HuH-7 (cell line): Measurements from ENCODE around the gene HINFP.
A peak's percentile ranks its signal among the peaks of the same experiment; 100 is the strongest.
"Not testable (repeated sequence)": the region's sequence is repeated elsewhere in the genome, so short reads cannot be mapped to it uniquely, and the experiment has no call there.

Source experiments
- DNase-seq: peaks from one replicate; pipeline ENCODE4 v3.0.0; 2011; ENCODE audit warnings: low spot score

Gene HINFP

DNA sequence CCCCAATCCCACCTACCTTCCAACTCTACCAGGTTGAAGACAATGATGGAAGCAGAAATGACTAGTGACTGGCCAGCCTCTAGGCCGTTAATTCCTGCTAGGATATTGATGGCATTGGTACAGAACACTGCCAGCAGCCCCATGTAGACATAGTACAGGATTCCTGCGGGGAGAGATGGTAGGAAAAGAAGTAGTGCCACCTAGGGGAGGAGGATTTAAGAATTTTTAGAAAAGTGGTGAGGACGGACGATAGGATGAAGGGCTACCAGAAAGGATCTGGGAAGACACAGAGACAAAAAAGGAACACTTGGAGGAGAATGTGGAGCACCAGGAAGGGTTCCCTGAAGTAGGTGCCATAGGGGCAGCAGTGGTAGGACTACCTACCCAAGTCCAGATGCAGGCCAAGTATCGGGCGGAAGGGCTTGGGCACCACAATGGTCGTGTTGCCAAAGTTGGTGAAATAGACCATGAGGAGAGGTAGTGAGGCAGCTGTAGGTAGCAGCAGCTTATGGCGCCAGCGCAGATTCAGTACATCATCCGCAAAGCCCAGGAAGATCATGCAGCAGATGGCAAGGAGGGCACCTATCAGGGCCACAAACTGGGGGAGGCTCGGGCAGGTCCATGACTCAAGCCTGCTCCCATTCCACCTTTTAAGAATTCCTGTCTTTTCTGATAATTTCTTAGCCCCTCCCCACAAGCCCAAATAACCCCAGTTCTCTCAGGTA is 21.0 kb upstream of the HINFP start:
- no peak for DNase-seq

DNA sequence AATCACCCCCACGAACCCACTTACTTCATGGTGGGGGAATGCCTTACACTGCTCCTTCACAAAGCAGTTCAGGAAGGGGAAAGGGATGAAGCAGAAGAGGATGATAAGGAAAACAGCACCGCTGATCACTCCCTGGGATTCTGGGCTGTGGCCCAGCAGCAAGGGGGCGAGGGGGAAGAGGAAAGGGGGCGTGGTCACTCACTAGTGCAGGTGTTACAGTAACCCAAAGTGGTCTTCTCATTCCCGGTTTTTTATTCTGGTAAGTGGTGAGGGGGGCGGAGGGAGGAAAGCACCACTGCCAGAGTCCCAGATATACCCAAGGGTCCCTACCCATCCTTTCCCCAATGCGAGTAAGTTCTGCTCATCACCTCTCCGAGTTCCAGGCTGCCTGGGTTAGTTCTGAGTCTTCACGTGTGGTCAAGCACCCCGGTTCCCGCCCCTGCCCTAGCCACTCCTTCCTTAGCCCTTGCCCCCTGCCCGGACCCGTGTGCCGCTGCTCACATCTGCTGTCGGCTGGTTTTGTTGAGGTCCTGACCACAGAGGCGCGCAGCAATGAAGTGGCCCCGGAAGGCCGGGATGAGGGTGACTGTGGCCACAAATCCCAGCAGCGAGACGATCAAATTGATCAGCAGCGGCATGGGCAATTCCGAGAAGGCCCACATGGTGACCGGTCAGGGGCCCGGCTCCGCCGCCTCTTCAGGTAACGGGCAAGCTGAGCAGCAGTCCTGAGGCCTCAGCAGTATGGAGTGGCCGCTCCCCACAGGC is 20.2 kb upstream of the HINFP start:
- peak; percentile 49 for DNase-seq

DNA sequence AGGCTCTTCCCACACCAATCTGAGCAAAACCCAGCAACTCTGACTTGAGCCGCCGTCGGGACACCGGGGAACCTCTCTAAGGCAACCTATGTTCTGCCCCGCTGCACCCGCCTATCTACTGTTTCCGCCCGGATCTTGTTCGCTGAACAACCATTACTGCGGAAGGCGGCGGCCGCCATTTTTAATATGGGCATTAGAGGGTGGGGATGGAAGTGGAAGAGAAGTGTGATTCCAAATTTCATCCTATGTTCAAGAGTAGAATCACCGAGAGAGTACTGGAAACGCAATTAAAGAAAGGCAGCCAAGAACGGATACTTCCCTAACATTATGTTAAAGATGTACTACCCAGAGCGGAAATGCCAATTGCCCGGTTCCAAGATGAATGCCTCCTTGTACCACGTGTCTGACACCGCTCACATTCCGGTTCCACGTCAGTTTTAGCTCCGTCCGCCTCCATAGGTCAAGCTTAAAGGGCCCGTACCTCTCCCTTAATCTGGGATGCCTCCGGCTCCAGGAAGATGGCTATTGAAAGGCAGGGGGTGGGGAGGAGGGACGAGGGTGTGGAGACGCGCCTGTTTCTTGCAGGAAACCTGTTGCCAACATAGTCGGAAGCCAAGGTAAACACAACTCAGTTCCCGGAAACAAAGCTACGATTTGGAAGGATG is 19.5 kb upstream of the HINFP start, which contains the start of gene DPAGT1:
Gene DPAGT1 (minus strand): TSS at position 95 of the 665 bp plus-strand sequence. CDS start 198 bp downstream, outside the sequence.
- DNase-seq, result peak; percentile 78

DNA sequence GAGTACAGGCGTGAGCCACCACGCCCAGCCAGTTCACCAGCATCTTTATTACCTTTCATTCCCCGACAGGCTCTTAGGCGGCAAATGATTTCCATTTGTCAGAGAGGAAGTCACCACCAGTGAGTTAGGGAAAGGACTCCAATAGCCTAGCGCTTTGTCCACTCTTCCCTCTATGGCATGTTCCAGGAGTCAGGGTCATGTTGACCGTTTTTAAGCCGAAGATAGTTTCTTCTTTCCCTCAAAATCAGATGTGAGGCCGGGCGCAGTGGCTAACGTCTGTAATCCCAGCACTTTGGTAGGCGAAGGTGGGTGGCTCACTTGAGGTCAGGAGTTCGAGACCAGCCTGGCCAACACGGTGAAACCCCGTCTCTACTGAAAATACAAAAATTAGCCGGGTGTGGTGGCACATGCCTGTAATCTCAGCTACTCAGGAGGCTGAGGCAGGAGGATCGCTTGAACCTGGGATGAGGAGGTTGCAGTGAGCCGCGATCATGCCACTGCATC is 18.2 kb upstream of the HINFP start:
- not testable (repeated sequence) for DNase-seq

DNA sequence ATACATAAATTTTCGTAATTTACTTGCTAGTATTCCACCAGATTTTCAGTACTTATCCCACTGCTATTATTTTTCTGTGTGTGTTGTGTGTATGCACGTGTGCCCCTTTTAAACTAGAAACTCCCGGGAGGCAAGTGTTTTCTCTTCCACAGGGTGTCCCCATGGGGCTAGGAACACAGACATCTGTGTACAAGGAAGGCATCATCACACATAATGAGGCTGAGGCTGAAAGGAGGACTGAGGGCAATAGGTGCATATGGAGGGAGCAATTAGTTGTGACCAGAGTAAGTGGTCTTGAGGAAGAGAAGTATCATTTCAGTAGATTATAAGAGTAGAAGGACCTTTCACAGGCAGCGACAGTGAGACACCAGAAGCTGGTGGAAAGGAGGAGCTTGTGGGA is 17.6 kb upstream of the HINFP start:
- no peak for DNase-seq

DNA sequence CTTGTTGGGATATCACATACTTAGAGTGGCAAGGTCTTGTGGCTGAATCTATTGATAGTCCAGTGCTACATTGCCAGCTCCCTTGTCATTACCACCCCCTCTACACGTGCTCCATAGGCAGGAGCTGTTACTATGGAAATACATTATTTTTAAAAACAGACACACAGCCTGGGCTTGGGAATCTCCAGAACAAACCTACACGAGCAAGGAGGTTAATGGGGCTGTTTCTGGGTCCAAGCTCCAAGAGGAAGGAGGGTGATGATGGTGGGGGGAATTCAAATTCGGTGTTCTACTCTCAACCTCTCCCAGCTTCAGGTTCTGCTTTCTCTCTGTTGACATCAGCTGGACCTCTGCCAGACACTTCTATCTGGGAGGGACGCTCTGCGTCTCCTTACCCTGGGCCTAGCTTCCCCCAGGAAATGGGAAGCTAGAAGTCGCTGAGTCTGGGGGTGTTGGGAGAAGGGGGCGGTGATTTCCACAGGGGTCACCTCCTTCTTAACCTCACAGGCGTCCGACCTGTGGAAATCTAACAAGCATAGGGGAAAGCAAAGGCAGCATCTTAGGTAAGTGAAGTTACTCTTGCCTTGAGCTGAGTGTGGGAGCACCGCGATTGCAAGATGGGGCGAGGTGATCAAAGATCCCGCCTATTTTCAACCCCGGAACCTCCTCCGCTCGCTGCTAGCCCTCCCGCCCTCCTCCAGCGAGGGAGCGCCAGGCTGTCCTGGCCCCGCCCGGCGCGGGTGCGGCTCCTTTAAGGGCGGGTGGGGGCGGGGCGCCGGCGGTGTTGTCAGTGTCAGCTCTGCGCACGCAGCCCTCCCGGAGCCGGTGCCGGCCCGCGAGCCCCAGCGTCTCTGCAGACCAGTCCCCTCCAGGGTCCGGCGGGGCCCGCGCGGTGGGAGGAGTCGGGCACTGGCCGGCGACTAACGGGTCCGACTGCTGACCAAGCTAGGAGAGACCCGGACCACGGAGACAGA is 14.5 kb upstream of the HINFP start, which contains the start of gene C2CD2L:
Gene C2CD2L (plus strand): TSS at position 781 of the 974 bp plus-strand sequence. CDS start 398 bp downstream, outside the sequence.
- peak; percentile 89 for DNase-seq

DNA sequence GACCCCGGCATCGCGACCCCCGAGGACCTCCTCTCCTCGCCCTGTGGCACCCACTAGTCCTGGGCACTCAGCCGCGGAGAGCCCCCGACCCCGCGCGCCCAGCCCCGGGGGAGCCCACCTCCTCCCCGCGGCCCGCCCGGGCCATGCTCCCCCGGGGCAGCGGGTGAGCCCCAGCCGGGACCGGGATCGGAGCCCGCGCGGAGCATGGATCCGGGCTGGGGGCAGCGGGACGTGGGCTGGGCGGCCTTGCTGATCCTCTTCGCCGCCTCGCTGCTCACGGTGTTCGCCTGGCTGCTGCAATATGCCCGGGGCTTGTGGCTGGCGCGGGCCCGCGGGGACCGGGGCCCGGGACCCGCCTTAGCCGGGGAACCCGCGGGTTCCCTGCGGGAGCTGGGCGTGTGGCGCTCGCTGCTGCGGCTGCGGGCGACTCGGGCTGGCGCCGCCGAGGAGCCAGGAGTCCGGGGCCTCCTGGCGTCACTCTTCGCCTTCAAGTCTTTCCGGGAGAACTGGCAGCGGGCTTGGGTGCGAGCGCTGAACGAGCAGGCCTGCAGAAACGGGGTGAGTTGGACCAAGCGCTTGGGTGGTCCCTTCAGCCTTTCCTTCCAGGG is 13.7 kb upstream of the HINFP start:
- no peak for DNase-seq

DNA sequence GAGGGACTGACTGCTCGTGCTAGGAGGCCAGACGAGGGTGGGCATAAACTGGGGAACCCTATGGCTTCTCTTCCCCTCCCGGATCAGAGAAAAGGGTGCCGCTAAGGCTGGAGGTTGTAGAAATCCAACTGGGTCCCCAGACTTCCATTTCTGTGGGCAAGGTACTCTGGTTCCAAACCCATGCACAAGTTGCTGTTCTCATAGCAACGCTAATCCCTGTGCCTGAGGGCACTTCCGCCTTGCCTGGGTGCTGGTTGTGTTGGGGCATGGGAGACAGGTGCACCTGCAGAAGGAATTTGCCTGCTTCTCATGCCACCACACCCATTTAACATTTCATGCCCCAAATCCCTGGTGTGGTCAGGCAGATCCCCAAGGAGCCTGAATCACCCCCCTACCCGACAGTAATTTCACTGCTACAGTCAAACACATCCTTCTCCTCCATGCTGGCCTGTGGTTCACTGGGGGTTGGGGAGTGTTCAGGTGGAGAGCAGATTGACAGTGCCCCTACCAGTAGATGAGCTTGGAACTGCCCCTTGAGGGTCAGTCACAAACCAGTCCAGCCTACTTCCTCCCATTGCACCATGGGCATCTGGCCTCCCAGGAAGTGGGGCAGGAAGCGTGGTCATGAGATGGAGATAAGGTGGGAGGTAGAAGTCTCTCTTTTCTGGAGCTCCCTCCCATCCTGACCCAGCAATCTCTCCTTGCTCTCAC is 13.1 kb upstream of the HINFP start:
- no peak for DNase-seq

DNA sequence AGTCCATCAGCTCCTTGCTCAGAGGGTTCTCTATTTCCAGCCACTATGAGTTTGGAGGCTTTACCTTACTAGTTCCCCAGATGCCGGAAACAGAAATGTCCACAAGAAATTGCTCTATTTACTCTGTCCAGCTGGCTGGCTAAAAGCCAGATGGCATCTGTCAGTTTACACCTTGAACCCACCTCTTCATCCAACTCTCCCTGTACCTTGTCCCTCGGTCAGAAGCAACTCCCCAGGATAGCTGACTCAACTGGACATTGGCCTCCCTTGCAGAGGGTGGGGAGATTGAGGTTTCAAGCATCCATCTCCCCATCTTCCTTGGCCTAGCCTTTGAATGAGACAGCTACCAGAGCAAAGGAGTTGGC is 12.5 kb upstream of the HINFP start:
- no peak for DNase-seq

DNA sequence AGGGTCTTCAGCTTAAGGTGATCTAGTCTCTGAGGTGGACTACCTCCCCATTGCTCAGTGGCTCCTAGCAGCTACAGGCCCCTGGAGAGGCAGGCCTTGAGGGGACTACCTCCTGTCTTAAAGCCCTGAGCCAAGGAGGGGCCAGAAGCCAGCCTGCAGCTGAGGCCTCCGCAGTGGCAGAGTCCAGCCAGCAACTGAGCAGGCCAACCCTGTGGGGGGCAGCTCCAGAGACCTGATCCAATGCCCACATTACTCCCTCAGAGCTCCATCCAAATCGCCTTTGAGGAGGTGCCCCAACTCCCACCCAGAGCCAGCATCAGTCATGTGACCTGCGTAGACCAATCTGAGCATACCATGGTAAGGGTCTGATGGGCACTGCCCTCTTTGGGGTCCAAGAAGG is 11.5 kb upstream of the HINFP start:
- no peak for DNase-seq

DNA sequence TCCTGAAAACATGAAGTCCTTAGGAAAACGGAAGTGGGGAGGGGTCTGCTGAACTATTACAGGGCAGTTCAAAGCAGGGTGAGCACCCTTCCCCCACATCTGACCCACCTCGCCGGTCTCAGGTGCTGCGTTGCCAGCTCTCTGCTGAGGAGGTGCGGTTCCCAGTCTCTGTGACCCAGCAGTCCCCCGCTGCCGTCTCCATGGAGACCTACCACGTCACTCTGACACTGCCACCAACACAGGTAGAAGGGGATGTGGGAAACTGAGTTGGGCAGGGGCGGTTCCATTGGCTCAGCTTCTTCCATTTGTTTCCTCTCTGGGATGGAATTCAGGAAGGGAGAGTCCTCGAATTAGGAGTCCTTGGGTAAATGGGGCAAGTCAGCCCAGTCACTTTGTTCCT is 10.9 kb upstream of the HINFP start:
- DNase-seq, result no peak

DNA sequence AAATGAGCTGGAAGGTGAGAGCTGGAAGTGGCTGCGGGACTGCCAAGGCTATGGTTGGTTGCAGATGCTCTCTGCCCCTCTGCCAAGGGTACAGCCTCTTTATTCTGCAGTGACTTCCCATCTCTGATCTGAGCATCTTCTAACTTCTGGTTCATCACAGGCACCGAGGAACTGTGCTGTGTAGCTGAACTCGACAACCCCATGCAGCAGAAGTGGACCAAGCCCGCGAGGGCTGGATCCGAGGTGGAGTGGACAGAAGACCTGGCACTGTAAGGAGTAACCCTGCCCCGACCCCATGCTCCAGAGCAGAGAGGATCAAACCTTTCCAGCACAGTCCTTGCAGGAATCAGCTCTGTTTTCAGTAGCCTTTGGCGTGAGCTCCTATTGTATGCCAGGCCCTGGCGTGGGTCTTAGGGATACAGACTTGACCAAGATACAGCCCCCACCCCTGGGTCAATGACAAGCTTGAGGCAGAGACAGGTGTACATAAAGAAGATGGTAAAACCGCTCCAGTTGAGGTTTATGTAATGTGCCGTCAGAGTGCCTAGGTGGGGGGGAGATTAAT is 9.9 kb upstream of the HINFP start:
- DNase-seq, result no peak

DNA sequence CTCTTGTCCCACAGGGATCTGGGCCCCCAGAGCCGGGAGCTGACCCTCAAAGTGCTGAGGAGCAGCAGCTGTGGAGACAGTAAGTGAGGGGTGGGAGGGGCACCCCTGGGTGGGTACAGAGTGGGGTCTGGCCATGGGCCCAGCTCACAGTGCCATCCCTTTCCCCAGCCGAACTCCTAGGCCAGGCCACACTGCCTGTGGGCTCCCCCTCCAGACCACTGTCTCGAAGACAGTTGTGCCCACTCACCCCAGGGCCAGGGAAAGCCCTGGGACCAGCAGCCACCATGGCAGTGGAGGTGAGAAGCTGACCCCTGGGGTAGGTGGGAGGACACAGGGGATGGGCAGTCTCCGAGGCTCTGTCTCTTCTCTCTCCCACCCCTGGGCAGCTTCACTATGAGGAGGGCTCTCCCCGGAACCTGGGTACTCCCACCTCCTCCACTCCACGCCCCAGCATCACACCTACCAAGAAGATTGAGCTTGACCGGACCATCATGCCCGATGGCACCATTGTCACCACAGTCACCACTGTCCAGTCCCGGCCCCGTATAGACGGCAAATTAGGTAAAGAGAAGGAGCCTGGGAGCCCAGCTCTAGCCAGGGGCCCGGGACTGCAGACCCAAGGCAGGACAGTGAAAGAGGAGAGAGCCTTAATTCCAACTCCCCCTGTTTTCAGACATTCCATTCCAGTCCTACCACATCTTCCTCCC is 8.9 kb upstream of the HINFP start:
- DNase-seq, result no peak

DNA sequence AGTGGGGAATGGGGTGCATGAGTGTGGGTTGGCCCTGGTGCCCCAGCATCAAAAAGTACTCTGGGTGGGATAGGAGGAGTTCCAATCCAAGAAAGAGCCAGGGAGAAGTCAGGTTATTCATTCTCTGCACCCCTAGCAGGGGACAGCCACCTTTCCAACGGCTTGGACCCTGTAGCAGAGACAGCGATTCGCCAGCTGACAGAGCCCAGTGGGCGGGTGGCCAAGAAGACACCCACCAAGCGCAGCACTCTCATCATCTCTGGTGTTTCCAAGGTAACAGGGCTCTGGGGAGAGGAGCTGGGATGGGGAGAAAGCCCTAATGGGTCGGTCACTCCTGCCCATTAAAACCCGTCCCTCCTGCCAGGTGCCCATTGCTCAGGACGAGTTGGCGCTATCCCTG is 7.7 kb upstream of the HINFP start:
- no peak for DNase-seq

DNA sequence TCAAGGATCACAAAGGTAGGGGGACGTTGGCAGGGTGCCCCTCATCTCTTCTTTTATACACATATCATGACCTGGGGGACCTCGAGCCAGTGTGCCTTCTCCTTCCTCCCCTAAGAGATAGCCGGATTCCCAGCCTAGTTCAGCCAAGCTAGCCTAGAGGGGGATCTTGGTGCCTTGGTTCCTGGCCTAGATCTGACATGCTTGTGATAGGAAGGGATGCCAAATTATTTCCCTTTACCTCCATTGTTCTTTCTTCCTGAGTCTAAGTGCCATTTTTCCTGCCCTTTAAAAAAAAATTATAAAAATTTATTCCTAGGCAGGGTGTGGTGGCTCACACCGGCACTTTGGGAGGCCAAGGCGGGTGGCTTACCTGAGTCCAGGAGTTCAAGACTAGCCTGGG is 7.0 kb upstream of the HINFP start:
- DNase-seq, result no peak

DNA sequence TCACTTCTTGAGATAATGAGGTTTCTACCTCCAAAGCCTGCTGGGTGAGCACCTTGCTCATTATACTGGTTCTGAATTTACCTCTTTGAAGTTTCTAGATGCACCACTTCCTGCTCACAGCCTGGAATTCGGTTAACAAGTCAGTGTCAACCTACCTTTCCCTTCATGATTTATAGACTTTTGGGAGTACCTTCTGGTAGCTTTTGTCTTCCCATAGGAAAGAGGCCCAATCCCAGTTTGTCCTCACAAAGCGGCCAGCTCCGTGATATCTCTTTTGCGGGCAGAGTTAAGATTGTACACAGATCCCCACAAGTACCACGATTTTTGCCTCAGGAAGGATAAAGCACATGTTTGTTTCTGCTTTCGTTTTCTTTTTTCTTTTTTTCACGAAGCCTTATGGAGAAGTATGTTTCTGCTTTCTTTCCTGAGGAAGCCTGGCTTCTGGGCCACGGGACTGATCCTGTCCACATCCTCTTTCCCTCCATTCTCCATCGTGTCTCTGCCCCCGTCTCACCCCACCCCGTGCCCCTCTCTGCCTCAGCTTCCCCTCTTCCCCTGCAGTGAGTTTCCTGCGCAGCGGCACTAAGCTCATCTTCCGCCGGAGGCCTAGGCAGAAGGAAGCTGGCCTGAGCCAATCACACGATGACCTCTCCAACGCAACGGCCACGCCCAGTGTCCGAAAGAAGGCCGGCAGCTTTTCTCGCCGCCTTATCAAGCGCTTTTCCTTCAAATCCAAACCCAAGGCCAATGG is 5.7 kb upstream of the HINFP start:
- DNase-seq, result no peak

DNA sequence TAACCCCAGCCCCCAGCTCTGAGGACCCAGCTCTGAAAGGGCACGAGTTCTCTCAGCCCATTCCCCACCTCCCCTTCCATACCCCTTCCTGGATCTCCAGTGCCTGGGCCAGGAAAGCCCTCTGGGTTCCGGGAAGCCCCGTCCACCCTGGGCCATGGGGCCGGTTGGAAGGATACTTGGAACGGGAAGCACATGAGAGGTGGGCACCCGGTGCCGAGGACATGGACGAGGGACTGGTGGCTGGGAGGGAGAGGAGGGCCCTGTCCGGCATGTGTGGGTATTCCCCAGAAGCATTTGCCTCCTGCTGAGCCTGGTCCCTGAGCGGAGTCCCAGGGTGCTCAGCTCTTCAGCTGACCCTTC is 5.2 kb upstream of the HINFP start:
- DNase-seq, result no peak

DNA sequence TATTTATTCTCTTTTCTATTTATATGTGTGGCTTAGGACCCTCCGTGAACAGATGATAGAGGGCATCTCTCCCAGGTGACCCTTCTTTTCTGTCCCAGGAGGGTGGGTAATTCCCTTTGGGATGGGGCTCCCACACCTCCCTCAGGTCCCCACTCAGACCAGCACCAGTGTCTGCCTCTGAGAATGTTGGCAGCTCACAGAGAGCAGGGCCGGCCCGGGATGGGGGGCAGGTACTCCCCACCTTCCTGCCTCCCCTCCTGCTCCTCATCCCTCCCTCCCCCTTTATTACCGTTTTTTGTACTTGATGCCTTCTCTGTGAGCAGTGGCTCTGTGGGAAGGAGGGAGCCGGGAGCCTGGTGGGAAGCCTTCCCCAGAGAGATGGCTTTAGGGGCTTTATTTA is 4.8 kb upstream of the HINFP start:
- no peak for DNase-seq
